Putamen (tissue), 1 donor: ENCODE results near the gene WNT5B.
"Not testable (repeated sequence)": the region's sequence is repeated elsewhere in the genome, so short reads cannot be mapped to it uniquely, and the experiment has no call there.

Experiments
- DNase-seq: peaks from one replicate; pipeline ENCODE4 v3.0.0-alpha.2; 2016; ENCODE audit warnings: low spot score

The WNT5B gene

GRCh38 chr12:1691123-1692007 lies 62.3 kb downstream of the WNT5B start:
- no peak for DNase-seq

- DNase-seq, result no peak
These were observed 63.2 kb downstream of the WNT5B start for GRCh38 chr12:1692226-1692625.

GRCh38 chr12:1692895-1693610 lies 64.0 kb downstream of the WNT5B start:
- DNase-seq, result no peak

- DNase-seq, result not testable (repeated sequence)
These were observed 66.1 kb downstream of the WNT5B start for GRCh38 chr12:1695097-1695496.

GRCh38 chr12:1695886-1696670 lies 67.0 kb downstream of the WNT5B start:
- no peak for DNase-seq

- DNase-seq, result no peak
These were observed 67.8 kb downstream of the WNT5B start for GRCh38 chr12:1696800-1697199.
